GM18868 (cell line): Measurements from ENCODE around the gene CHMP2B.
A peak's percentile ranks its signal among the peaks of the same experiment; 100 is the strongest.

Experiments used
- ATAC-seq: cut with Tn5 transposase; IDR thresholded peaks from one replicate; pipeline ENCODE4 v1.9.1; 2021; ENCODE audit warnings: mild to moderate bottlenecking, moderate library complexity; ENCODE audit not compliant: unreplicated experiment

Gene CHMP2B, protein sequence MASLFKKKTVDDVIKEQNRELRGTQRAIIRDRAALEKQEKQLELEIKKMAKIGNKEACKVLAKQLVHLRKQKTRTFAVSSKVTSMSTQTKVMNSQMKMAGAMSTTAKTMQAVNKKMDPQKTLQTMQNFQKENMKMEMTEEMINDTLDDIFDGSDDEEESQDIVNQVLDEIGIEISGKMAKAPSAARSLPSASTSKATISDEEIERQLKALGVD

DNA sequence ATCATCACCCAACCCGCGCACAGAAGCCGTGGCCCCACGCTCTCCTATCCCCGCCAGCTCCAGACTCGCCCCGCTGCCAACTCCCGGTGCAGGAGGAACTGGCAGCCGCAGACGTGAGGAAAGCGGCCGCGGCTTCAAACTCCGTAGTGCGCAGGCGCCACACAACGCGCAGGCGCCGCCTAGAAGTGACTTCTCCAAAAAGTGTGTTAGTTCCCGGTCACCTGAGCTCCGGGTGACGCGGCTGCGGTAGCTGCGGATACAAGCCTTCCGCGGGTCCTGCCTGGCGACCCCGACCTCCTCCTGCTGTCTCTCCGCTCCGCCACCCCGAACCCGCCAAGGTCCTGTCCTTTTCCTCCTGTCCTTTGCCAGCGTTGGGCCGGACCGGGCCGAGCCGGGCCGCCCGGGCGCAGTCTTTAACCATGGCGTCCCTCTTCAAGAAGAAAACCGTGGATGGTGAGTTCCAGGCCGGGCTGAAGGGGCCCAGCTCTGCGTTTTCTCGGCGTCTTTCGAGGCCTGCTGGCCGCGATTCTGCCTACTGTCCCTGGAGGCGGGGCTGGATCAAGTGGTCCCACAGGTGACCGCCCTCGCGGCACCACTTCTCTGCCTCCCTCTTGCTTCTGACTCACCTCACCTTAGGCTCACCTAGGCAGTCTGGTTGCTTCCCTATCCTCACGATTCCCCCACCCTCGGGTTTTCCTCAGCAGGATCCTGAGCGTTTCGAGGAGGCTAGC, at the start of gene CHMP2B:
CHMP2B (plus strand) TSS at position 206 of the 731 bp plus-strand sequence; CDS start at position 420, 214 bp downstream.
- peak; percentile 95 for ATAC-seq

DNA sequence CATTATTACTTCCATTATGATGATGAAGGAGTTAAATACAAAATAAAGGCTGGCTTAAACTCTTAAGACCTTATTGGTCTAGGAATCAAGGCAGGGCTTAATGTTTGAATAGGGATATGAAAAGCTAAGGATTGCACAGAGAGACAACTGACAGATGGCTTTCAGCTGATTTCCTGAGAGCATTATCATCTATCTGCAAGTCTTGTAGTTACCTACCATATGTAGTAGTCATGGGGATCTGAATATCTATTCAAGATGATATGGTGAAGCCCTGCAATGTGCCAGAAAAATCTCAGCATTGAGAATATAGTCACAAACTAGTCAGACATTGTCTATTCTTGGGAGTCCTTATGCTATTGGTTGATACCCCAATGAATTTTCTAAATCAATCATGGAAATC, 47.5 kb upstream of the CHMP2B start:
- no peak for ATAC-seq

DNA sequence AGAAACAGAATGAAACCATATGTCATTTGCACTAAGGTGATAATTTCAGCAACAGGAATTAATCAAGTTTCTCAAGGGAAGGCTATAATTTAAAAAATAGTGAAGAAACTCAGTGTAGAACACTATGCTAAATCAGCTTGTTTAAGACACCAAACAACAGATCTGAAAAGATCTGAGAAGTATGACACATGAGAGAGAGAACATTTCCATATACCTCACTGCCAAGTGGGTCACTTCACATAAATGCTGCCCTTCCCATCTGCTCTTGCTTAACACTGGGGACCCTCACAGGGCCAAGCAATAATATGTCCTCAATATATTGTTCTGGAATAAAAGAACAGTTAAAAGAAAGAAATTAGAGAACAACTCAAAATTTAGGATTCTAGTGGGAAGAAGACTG, 45.6 kb upstream of the CHMP2B start:
- no peak for ATAC-seq

DNA sequence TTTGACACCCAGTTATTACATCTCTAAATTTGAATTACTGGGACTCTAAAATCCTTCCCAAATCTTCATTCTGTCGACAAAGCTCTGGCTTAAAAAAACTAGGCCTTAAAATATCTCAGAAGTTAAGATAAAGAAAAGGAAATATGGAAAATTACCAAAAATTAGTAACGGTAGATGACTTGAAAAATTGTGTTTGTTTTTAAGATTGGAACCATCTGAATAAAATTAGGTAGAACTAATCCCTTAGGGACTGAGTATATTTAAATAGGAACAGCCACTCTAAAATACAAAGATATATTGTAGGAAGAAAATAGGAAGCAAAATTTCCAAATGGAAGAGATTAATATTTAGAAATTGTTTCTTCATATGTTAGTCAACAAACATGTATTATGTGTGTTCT, 45.1 kb upstream of the CHMP2B start:
- ATAC-seq: no peak

DNA sequence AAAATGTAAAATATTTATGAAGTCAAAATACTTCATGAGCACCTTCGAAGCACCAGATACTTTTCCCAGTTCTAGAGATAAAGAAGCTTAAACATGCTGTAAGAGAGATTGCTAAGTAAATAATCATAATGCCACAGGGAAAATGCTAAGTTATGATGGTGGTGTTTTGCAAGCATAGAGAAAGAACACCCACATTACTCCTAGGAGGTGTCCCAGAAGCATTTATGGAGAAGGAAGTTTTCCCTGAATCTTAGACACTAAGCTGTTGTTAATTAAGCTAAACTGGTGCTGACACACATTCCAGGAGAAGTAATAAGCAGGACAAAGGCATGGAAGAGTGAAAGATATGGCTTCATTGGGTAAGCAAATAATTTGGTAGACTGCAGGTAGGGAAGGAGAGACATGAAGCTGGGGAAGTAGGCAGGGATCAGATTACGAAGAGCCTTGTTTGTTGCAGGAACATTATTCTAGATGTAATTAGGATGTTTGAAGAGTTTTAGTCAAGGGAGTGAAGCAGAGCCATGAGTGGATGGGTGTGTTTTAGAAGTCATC, 40.4 kb upstream of the CHMP2B start:
- ATAC-seq: no peak

DNA sequence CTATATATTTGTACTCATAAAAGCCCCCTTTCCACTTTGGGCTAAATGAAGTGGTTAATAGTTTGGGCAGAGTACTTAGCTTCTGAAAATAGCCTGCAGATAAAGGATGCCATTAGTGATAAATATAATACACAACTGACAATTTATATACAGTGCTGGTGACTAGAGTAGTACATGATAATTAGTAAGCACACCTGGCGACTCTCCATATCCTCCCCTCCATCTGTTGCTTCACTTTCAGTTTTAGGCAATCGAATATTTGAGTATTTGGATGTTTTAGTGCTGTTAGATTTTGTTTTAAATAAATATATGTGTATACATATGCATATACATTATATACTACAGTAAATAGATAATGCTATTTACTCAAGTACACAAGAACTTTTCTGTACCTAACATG, 35.9 kb upstream of the CHMP2B start:
- no peak for ATAC-seq

DNA sequence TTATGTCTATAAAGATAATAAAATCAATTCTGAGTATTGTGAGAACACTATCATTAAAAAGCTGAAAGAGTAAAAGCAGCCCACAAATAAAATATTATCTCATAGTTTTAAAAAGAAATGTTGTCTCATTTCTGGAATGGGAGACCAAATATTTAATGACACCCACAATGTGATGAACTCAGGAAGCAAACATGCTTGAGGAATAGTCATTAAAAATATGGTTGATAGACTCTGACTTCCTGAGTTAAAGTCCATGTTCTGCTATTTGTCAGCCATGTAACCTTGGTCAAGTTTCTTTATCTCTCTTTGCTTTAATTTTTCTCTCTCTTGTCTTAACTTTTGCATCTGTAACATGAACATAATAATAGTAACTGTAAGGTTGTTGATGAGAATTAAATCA, 35.5 kb upstream of the CHMP2B start:
- no peak for ATAC-seq

DNA sequence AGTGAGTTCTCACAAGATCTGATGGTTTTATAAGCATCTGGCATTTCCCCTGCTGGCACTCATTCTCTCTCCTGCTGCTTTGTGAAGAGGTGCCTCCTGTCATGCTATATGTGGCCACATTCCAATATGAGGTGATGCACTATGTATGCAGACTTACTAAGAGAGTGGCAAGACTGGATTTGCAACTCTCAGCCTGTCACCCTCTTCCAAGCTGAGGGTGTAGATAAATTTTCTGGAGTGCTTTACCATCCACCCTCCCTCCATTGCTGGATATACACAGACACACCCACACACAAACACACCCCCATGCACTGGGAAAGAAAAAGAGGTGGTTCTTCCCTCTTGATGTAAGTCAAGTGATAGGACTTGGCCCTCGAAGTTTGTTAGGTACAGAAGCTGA, 30.2 kb upstream of the CHMP2B start:
- ATAC-seq: no peak

DNA sequence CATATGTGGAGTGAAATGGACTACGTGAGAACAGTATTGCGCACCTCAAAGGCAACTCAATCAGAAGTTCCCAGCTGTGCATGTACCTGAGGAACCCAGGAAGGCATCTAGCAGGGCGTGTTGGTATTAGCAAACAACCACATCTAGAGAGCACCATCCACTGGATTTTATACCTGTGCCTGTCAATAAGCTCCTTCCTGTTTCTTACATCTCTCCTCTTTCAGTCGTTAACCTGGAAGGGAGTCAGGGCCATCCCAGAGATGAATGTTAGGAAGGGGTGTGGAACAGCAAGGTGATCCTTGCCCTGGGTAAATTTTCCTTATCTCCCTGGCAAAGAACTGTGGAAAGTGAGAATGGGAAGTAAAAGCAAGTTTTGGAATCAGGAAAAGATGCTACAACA, 29.6 kb upstream of the CHMP2B start:
- no peak for ATAC-seq

DNA sequence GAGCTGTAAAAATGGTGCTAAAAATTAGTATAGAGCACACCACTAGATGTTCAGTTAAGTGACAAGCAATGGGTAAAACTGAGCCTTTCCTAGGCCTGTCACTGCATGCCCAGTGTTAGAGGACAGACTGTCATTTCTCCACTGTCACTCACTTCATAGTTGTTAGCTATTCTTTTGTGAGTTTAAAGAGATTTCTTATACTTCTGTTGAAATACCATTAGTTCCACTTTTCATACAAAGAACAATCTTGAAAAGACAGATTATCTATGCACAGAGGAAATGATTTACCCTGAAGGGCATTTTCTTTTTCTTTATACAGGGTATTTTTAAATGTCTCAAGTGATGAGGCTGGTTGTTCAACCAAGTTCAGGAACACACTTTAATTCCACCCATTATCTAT, 28.3 kb upstream of the CHMP2B start:
- ATAC-seq: no peak

DNA sequence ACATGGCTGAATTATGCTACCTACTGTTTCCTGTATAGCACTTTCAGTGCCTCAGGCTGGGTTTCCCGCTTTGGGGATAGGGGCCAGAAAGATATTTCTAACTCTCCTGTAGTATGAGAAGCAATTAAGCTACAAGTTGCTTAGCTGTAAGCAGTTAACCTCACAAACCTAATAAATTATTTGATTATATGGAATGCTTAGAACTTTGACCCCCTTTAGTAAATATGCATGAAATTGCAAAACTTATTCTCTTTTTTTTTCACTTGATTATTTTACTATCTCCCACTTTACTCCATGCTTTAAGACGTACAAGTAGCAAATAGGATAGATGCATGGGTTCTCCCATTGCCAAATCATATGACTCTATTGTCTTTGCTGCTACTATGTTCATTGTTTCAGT, 27.5 kb upstream of the CHMP2B start:
- ATAC-seq: no peak

DNA sequence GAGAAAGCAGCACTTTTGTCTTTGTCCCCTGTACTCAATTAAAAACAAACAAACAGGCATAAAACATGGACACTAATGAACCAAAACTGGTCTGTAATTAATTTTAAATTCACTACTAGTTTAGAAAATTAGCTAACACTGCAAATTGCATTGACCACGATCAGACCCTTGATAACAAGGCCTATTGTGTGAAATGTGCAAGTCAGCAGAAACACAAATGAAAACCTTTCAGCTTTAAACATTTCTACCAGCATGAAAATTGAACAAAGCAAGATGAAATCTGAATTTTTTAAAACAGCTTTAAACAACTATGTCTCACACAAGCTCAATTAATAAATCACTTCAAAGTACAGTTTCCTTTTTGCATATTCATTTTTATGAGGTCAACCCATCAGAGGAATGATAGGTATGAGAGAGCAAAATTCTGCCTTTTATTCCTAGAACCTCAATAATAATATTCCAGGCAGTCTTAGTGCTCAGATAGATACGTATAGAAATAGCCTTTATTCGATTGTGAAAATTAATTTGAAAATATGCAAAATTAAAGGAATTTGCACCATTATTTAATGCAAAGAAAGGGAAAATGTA, 27.0 kb upstream of the CHMP2B start:
- no peak for ATAC-seq

DNA sequence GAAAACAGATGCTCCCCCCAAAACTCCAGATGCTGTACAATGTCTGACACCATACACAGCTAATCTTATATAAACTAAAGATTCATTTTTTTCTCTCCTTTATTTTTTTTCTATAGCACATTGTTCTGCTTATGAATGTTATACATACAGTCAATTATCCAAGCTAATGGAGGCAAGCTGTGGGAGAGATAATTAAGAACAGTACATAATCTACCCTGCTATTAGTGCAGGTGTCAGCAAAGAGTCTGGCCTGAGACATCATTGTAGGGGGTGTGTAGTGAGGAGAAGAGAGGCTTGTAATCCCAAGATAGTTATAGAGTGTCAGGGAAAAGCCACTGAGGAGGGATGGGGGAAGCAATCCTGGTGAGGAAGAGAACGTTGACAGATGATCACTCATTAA, 25.4 kb upstream of the CHMP2B start:
- no peak for ATAC-seq

DNA sequence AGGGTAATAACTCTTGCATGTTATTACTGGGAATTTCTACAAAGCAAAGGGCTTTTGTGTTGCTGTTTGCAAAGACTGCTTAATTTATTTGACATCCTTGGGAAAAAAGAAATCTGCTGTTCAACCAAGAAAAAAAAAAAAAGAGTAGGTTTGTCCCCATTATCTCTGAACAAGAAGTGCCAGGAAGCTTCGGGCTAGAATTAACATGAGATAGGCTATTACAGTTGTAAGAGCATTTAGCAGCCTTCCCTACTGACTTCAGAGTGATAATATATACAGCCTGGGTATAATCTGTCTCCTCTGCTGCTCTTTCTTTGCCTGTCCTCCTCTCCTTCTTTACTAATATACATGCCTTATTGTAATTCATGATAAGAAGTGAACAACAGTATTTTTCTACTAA, 23.3 kb upstream of the CHMP2B start:
- ATAC-seq: no peak

DNA sequence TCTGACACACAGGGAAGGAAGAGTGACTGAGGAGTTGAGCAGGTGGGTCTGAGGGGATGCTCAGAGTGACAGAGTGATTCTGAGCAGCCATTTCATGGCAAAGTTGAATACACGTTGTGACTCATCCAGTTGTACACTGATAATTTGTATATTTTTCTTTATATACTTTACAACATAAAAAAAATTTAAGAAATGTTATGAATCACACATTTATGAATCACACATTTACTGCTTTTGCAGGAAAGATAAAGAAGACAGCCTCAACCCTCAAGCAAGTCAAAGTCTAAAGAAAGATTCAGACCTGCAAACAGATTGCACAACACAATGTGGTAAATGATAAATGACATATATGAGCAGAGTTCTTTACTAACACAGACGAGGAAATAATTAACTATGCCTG, 21.0 kb upstream of the CHMP2B start:
- ATAC-seq: no peak

DNA sequence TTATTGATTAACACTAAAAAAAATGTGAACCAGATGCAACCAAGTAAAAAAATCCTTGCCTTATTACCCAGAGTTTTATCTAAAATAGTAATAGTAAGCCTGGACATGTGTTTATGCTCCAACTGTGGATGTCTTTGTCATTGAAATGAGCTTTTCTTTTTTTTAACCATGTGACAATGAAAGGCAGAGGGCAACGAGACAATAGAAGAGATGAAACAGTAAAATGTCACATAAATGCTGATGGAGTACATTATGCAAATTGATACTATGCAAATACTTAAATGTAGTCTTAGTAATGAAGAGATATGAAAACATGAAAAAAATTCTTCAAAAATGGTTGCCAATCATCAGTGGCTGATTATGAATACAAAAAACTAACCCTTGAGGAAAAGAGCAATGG, 20.5 kb upstream of the CHMP2B start:
- ATAC-seq: no peak

DNA sequence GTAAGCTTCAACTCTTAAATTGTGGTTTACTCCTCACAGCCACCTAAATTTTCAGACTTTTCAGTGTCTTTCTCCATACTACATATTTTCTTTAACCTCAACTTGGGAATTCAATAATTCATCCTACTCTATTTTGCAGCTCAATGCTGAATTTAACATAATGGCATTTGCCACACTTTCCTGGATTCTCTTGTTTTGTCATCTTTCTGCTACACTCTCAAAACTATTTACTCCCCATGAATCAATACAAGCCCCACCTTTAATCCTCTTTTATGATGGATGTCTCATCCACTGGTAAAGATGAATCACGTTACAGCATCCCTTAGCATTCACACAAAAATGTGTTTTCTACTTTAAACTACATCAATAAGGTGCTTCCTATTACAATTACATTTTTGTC, 19.6 kb upstream of the CHMP2B start:
- ATAC-seq: no peak

DNA sequence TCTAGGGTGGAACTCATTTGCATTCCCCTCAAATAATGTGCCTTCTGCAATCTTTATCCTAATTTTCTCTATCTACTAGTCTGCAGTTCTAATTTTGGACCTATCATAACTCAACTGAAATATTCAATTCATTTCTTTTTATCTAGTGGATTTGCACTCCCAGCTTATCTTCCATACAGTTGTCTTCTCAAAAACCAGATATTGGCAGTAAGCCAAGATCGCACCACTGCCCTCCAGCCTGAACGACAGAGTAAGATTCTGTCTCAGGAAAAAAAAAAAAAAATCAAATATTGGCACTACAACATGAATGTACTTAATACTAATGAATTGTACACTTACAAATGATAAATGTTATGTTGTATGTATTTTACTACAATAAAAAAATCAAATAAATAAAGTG, 18.0 kb upstream of the CHMP2B start:
- no peak for ATAC-seq

DNA sequence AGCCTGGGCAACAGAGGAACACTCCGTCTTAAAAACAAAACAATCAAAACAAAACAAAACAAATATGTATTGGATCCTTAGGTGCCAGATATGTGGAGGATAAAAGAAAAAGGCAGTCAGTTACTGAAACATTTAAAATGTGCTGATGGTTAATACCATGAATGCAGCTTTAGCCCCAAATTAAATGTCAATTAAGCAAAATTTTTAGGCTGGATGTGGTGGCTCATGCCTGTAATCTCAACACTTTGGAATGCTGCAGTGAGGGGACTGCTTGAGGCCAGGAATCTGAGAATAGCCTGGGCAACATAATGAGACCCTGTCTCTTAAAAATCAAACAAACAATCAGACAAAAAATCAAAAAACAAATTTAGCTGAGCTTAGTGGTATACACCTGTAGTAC, 8.5 kb upstream of the CHMP2B start:
- ATAC-seq: no peak

DNA sequence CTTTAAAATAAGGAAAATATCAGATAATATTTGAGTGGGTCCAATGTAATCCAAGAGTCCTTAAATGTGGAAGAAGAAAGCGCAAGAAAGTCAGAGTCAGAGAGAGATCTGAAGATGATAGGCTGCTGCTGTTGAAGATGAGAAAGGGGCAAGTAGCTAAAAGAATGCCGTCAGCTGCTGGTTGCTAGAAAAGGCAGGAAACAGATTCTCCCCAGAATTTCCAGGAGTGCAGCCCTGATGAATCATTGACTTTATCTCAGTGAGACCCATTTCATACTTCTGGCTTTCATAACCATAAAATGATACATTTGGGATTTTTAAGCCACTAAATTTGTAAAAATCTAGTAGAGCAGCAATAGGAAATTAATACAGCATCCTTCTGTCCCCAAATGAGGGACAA, 7.5 kb upstream of the CHMP2B start:
- ATAC-seq: no peak

DNA sequence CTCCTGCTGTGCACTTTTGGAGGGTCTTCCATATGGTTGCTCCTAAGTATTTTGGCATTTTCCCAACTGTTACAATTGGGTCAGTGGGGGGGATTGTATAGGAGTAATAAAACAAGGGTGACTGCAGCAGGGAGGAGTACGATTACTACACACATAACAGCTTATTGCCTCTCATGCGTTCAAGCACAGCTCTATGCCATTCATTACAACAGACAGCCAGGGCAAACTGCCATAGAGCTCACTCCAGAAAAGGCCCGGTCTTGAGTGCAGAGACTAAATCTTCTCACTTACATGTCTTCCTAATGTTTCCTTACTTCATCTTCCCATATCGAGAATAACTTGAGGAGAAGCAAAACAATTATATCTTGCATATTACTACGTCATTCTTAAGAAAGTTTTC, 1.4 kb upstream of the CHMP2B start:
- no peak for ATAC-seq

DNA sequence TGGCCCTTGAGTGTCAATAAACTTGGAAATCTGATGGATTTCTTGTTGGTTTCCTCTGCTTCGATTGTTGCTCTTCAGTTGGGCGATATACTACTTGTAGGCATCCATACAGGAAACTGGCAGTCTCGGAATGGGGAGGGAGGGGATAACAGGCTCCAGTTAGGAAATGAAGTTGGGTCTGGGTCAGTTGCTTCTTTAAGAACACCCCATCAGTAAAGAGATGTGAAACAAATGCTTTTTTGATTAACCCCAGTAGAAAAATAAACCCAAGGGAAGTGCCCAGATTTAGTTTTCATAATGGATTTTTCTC, 681 bp downstream of the CHMP2B start:
- ATAC-seq: peak; percentile 1
